ENCODE data around the gene RGS14.

Gene RGS14

GRCh38 chr5:177384134-177384533 is 26.4 kb downstream of the RGS14 start, which contains the start of gene SLC34A1:
Gene SLC34A1 (plus strand): TSS chr5:177384434. CDS start chr5:177385742, 1,308 bp downstream.
- no peak for DNase-seq

- DNase-seq: no peak
Observed at GRCh38 chr5:177385720-177386119, 28.0 kb downstream of the RGS14 start.

GRCh38 chr5:177386542-177386941 is 28.8 kb downstream of the RGS14 start:
- no peak for DNase-seq

- no peak for DNase-seq
Observed at GRCh38 chr5:177387405-177387804, 29.7 kb downstream of the RGS14 start.

- DNase-seq: no peak
Observed at GRCh38 chr5:177388521-177389052, 30.9 kb downstream of the RGS14 start.

- DNase-seq: no peak
Observed at GRCh38 chr5:177389241-177390169, 31.8 kb downstream of the RGS14 start.

GRCh38 chr5:177390363-177391300 is 32.9 kb downstream of the RGS14 start:
- DNase-seq: peak; percentile 50

- DNase-seq: no peak
Observed at GRCh38 chr5:177392765-177393164, 35.0 kb downstream of the RGS14 start.

GRCh38 chr5:177393206-177393765 is 35.6 kb downstream of the RGS14 start:
- DNase-seq: no peak

GRCh38 chr5:177393990-177394389 is 36.3 kb downstream of the RGS14 start:
- no peak for DNase-seq

GRCh38 chr5:177396078-177396477 is 38.4 kb downstream of the RGS14 start:
- no peak for DNase-seq

- DNase-seq: no peak
Observed at GRCh38 chr5:177396807-177397206, 39.1 kb downstream of the RGS14 start.

GRCh38 chr5:177397875-177398390 is 40.2 kb downstream of the RGS14 start:
- DNase-seq: no peak

GRCh38 chr5:177399997-177400868 is 42.5 kb downstream of the RGS14 start, which contains the start of gene PFN3:
Gene PFN3 (minus strand): TSS chr5:177400661. CDS start chr5:177400576, 85 bp downstream.
- no peak for DNase-seq

- DNase-seq: peak; percentile 64
Observed at GRCh38 chr5:177402271-177403043, 44.7 kb downstream of the RGS14 start.

- no peak for DNase-seq
Observed at GRCh38 chr5:177403102-177403791, 45.5 kb downstream of the RGS14 start.

GRCh38 chr5:177403792-177404640 is 46.3 kb downstream of the RGS14 start:
- peak; percentile 35 for DNase-seq

GRCh38 chr5:177404641-177405179 is 47.0 kb downstream of the RGS14 start:
- no peak for DNase-seq

GRCh38 chr5:177405312-177405711 is 47.6 kb downstream of the RGS14 start:
- DNase-seq: no peak
